Superior temporal gyrus (tissue), 1 donor: Measurements from ENCODE around the gene HOXC12.

Experiments
- DNase-seq: peaks from one replicate; pipeline ENCODE4 v3.0.0-alpha.2; 2016; ENCODE audit errors: extremely low spot score

HOXC12 gene

DNA sequence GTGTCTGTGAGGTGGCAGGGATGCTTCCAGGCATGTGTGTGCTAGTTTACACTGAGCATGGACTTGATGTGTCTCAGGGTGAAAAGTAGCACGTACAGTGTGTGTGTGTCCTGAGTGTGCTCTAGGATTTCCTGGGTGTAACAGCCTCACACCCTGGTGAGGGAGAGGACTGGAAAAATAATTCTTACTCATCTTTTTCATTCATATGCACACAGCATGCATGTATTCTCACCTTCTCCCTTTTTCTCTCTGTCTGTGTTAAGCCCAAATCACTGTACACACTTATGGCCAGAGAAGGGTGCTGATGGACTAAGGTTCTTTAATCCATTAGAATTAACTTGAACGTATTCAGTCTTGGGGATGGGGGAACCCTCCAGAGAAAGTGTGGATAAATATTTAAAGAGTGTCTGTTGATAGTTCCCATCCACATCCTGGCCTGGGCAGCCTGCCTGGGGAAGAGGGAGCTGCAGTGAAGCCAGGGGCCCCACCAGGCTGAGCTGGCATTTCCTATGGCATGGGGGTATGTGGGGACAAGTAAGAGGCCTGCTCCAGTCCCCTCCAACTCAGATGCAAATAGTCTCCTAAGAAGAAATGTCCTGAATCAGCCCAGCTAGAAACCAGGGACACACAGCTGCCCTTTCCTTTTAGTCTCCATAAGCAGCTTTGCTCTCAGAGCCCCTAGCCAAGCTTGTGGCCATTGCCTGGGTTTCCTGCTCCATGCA lies 53.0 kb downstream of the HOXC12 start:
- no peak for DNase-seq

DNA sequence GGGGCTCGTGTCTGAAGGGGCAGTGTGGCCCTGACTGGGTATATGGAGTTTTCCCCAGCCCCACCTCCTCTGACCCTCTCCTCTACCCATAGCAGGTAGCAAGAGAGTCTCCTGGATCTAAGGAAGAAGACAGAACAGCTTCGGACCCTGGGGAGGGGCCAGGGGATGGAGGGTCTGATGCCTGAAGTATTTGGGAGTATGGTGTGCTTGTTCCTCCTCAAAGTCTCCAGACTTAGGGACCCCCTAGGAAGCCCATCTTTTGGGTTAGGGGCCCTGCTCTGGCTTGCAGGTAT lies 53.5 kb downstream of the HOXC12 start:
- no peak for DNase-seq
